Measurements from ENCODE around the gene ERC1.
"Not testable (repeated sequence)": the region's sequence is repeated elsewhere in the genome, so short reads cannot be mapped to it uniquely, and the experiment has no call there.

ERC1 gene

DNA sequence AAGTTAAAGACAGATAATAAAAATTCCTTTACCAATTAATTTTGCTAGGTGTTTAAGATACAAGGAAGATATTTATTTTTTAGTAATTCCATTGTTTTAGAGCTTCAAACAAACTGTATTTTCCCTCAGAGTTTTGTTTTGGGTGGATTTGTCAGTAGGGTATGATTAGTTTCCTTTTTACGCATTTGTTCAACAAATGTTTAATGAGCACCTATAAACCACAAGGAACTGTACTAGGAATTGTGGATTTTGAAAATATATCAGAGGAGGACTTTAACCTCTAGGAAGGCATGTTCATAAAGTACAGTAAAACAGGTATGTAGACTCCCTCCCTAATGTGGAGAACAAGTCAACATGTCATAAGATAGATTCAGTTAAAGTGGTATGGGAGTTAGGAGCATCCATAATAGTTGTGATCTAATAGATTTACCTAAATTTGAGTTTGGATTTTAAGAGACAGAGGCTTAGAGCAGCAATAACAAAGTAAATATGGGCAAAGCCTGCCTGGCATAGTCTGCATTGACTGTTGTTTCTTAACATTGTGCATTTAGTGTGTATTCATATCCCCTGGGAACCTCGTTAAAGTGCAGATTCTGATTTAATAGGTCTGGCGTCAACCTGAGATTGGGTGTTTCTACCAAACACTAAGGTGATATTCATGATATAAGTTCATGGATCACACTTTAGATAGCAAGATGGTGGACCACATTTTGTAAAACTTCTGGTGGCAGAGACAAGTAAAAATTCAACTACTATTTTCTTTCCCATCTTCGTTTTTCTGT, 232.0 kb downstream of the ERC1 start:
- DNase-seq (ENCODE audit: low spot score): no peak

DNA sequence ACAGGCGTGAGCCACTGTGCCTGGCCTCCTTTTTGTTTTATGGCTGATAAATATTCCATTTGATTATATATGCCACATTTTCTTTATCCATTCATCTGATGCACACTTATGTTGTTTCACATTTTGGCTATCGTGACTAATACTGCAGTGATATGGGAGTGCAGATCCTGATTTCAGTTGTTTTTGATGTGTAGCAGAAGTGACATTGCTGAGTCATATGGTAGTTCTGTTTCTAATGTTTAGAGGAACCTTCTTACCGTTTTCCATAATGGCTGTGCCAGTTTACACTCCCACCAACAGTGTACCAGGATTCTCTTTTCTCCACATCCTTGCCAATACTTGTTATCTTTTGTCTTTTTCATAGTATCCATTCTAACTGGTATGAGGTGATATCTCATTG, 235.9 kb downstream of the ERC1 start:
- no peak for DNase-seq (ENCODE audit: low spot score)

DNA sequence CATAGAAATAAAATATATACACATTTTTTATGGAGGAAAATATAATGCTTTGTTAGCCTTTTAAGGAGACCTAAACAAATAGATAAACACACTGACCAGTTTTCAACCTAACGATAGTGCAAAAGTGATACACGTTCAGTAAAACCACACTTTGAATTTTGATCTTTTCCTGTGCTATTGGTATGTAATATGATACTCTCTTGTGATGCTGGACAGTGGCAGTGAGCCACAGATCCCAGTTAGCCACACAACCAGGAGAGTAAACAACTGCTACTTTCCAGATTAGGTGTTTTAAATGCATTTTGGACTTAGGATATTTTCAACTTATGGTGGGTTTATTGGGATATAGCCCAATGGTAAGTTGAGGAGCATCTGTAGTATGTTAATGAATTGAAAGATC, 243.1 kb downstream of the ERC1 start:
- DNase-seq (ENCODE audit: low spot score): no peak

DNA sequence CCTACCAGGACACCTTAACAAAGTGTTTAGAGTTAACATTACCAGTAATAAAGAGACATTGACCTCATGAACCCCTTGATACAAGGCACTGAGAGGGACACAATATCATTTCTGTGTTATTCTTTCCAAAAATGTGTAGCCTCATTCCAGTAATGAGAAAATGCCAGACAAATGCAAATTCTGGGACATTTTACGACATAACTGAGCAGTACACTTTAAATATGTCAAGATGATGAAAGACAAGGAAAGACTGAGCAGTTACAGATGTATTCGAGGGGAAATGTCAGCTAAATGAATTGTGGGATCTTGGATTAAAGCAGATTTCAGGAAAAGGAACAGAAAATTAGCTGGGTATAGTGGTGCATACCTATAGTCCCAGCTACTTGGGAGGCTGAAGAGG, 255.6 kb downstream of the ERC1 start:
- no peak for DNase-seq (ENCODE audit: low spot score)

DNA sequence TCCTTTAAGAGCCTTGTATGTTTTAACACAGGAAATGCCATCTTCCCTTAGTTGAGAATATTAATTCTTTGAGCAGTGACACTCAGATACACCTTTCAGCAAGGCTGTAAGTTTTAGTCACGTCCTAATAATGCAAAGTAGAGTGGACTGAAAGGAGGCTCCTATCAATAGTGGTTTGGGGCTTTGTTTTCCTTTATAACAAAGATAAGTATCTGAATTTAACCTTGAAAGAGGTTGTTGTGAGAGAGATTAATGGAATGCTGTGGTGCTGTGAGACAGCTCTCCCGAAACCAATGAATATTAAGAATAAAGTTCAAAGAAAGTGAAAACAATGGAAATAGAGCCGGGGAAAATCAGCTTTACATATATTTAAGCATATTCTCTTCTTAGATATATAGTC, 259.6 kb downstream of the ERC1 start:
- no peak for DNase-seq (ENCODE audit: low spot score)

DNA sequence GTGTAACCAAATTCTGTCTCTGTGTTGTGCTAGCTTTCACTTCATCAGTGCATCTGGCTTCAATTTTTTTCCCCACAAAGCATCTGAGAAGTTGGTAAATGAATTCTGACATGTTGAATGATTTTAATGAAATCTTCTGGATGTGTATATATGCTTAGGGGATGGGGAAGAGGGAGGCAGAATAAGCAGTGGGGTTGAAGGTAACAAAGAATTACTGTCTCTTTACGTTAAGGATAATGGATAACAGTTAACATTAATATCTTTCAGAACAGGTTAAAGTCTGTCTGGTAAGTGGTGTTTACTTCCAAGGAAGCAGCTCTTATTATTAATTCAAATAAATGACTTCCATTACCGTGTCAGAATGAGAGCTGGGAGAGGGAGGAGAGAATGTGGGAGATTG, 261.7 kb downstream of the ERC1 start:
- no peak for DNase-seq (ENCODE audit: low spot score)

DNA sequence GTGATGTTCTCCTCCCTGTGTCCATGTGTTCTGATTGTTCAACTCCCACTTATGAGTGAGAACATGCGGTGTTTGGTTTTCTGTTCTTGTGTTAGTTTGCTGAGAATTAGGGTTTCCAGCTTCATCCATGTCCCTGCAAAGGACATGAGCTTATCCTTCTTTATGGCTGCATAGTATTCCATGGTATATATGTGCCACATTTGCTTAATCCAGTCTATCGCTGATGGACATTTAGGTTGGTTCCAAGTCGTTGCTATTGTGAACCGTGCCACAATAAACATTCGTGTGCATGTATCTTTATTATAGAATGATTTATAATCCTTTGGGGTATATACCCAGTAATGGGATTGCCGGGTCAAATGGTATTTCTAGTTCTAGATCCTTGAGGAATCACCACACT, 264.1 kb downstream of the ERC1 start:
- not testable (repeated sequence) for DNase-seq (ENCODE audit: low spot score)

DNA sequence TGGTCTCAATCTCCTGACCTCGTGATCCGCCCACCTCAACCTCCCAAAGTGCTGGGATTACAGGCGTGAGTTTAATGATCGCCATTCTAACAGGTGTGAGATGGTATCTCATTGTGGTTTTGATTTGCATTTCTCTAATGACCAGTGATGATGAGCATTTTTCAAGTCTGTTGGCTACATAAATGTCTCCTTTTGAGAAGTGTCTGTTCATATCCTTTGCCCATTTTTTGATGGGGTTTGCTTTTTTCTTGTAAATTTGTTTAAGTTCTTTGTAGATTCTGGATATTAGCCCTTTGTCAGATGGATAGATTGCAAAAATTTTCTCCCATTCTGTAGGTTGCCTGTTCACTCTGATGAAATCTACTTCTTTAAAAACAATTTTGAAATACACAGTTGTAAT, 264.8 kb downstream of the ERC1 start:
- not testable (repeated sequence) for DNase-seq (ENCODE audit: low spot score)

DNA sequence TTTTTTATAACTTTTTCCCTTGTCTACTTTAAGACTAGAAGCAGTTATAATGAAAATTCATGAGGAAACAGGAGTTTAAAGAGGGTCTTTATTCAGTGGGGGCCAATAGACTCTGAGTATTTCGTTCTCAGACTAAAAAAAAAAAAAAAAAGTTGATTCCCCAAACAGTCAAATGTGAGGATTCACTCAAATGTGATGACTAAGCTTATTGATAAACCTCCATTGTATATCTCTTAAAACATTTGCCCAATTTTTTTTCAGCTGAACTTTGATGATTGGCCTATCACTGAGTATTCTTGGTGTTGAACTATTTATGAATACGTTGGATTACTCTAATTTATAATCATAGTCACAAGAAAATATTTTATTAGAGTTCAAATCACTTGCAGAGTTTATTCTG, 265.3 kb downstream of the ERC1 start:
- no peak for DNase-seq (ENCODE audit: low spot score)

DNA sequence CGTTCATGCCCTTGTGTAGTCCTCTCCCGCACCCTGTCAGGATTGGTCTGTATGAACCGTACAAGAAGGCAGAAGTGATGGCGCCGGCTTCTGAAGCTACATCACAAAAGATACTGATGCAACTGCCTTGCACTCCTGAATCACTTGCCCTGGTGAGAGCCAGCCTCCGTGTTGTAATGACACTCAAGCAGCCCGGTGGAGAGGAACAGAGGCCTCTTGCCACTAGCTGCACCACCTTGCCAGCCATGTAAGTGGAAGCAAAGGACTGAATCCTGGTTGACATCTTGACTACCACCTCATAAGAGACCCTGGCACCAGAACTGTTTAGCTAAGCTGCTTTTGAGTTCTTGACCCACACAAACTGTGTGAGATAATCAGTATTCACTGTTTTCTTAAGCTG, 266.0 kb downstream of the ERC1 start:
- no peak for DNase-seq (ENCODE audit: low spot score)

DNA sequence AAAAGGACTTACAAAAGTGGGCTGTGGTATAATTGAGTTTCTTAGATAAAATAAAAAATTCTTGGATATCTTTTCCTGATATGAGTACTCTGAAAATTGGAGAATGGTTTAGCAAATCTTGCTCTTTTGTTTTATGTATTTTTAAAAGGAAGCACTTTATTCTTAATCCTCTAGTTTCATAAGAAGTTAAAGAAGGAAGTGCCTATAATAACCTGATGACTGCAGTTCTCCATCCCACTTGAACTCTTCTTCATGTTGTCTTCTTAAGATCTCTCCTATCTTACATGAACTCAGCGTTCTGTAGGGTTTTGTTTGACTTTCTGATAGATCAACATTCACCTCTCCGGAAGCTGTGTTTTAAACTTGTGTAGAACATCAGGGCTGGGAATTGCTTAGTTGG, 271.0 kb downstream of the ERC1 start:
- DNase-seq (ENCODE audit: low spot score): no peak

DNA sequence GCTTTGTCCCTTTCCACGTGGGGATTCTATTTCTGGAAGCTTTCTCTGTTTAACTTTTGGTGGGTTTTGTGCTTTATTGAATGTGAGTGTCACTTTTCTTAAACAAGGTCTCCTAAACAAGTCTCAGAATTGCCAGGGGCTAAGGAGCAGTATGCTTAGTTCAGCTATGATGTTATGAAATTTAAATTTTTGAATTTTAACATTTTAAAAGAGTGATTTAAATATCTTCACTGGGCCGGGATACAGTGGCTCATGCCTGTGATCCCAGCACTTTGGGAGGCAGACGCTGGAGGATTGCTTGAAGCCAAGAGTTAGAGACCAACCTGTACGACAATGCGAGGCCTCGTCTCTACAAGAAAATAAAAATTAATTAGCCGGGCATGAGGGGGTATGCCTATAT, 276.2 kb downstream of the ERC1 start:
- DNase-seq (ENCODE audit: low spot score): no peak

DNA sequence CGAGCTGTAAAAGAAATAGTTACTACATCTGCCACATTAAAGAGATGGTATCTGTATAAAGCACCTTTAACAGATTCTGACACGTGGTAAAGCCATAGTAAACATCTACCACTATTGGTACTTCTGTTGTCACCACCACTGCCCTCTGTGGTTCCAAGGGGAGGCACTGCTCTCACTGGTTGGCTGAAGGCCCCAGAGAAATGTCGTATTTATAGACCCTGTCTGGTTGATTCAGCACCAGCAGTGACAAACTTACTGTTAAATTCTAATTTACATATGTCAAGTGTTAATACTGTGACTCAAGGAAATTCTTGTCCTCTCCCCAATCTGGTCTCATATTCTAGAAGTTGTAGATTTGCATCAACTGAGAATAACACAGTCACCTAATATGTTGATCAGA, 281.1 kb downstream of the ERC1 start:
- no peak for DNase-seq (ENCODE audit: low spot score)

DNA sequence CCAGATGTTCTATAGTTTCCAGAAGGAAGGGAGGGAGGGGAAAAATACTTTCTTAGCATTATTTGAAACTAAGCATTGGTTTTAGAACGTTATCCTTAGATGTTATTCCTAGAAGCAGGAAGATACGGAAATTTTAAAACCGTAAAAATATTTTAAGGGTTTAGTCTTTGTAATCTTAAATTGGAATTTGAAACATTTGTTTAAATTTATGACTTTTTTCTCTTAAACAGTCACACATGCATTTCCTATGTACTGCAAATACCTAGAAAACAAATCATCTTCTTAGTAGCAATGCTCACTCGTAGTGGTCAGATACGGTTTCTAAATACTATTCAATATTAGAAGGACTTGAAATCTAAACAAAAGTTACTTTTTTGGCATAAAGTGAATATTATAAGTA, 282.0 kb downstream of the ERC1 start:
- DNase-seq (ENCODE audit: low spot score): no peak

DNA sequence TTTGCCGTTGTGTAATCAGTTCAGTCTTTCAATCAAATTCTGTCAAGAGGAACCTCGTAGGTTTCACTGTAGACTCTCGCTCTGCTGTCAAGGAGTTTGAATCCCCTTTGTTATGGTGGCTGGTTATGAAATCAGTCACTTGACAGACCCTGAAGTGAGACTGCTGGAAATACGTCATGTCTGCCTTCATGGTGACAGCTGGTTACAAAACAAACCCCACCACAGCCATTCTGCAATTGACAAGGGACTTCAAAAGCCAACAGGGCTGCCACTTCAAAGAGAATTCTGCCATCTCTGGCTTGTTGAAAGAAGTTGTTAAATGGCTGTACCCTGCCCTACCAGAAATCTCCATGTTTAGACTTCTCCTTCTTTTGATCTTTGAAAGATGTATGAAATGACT, 286.9 kb downstream of the ERC1 start:
- DNase-seq (ENCODE audit: low spot score): peak; percentile 26

DNA sequence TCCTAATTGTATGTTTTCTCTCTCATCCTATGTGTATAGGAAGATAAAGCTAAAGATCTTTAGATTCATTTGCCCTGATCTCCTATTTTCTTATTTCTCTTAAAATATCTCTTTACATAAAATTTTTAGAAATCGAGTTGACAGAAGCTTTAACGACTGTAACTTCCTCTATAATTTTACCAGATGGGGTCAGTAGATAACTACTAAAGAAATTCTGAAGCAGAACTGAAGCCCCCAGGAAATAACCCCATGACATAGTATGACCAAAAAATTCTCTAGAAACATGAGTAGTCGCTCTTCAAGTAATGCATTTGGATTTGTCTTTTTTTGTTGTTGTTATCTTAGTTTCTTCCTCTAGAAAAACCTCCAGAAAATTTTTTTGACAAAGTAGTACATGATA, 288.0 kb downstream of the ERC1 start:
- no peak for DNase-seq (ENCODE audit: low spot score)

DNA sequence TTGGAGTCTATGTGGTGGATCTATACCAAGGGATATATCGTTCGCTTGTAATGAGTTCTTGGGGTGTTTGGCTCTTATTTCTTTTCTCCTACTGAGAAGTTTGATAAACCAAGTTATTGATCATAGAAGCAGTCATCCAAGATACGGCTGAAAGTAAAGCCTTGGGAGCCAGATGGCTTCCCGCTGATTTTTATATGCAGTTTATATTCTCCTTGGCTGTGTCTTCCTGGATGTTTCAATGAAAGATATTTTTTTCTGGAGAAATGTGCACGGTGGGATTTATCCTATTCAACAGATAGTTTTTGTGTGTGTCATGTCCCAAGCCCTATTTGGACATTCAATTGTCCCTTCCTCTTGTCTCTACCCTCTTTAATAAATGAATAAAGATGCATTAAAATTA, 289.0 kb downstream of the ERC1 start:
- DNase-seq (ENCODE audit: low spot score): no peak

DNA sequence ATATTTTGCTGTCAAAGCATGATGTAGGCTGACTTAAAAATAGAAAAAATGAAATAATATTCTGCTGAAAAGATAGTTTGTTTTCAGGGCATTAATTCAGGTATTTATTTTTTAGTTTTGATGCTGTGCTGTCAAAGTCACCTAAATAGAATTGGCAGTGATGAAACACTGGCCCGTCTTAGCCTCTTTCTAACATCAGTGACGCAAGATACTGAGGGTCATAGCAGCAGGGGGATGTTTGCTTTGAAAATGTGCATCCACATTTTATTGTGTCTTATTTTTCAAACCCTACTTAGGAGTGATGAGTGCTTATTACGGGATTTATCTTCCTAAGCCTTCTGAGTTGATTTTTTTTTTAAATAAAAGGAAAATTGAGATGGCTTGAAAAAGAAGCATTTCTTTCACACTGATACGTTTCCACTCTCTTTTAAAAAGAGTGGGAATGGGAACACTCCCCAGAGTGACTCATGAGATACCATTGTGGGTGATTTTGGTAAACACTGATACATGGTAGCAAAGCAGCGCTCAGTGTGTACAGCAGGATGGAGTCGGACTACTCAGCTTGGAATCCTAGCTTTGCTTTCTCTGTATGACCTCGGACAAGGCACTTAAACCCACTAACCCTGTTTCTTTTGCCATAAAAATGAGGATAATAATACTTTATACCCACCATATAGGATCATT, 290.8 kb downstream of the ERC1 start:
- DNase-seq (ENCODE audit: low spot score): no peak

DNA sequence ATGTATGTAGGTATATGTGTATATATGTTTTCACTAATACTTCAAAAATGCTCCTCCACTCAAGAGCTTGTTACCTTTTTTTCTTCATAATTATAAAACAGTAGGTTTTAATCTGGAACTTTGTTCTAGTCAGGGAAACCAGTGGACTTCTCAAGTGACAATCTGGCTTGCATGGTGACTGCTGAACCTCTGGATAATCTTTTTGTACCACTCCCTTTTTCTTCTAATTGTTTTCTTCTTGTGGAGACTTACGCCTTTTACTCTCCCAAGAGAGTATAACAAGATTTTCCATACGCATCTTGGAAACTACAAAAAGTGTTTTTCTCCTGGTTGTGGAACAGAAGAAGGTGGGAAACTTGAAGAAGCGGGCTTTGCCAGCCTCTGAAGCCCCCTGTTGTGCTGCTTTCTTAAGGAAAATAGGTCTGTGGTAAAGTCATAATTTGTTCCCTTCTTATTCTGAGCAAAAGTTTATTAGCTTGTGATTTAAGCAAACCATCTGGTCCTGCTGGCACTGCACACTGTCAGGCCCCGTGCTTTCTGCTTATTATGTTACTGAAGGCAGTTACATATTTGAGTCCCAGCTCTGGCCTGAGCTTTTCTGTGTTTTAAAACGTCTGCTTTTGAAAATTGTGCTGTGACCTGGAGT, 291.8 kb downstream of the ERC1 start:
- DNase-seq (ENCODE audit: low spot score): no peak

DNA sequence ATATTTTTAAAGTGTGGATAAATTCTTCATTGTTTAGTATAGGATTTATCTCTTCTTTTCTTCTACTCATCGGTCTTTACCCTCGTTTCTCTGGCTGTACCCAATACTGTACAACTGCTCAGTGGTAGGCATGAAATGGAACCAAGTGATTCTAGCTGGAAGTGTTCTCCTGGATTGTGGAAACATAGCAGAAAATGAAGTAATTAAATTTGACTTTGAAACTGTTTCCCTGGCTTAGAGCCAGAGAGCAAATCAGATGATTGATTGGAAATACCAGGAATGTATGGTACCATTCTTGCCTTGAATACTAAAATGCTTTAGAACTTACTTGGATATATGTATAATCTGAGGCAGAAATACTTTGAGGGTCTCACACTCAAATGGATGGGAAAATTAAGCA, 292.3 kb downstream of the ERC1 start:
- DNase-seq (ENCODE audit: low spot score): no peak

DNA sequence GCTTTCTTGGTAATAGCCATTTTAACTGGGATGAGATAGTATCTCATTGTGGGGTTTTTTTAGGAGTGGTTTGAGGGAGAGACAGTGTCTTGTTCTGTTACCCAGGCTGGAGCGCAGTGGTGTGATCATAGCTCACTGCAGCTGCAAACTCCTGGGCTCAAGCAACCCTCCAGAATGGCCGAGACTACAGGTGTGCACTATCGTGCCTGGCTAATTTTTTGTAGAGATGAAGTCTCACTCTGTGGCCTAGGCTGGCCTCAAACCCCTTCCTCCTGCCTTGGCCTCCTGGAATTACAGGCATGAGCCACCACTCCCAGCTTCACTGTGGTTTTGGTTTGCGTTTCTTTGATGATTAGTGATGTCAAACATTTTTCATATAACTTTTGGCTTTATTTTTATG, 293.6 kb downstream of the ERC1 start:
- no peak for DNase-seq (ENCODE audit: low spot score)

DNA sequence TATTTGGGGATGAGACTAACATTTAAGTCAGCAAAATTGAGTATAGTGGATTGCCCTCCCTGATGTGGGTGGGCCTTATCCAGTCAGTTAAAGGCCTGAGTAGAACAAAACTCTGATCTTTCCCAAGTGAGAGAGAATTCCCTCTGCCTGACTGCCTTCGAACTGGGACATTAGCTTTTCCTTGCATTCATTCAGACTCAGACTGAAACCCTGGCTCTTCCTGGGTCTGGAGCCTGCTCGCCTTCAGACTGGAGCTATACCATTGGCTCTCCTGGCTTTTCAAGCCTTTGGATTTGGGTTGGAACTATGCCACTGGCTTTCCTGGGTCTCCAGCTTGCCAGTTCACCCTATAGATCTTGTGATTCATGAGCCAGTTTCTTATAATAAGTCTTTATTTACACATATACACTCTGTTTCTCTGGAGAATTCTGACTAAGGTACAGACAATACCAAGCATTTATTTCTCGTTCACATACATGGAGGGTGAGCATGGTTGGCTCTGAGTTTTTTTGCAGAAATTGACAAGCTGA, 296.5 kb downstream of the ERC1 start:
- DNase-seq (ENCODE audit: low spot score): no peak

DNA sequence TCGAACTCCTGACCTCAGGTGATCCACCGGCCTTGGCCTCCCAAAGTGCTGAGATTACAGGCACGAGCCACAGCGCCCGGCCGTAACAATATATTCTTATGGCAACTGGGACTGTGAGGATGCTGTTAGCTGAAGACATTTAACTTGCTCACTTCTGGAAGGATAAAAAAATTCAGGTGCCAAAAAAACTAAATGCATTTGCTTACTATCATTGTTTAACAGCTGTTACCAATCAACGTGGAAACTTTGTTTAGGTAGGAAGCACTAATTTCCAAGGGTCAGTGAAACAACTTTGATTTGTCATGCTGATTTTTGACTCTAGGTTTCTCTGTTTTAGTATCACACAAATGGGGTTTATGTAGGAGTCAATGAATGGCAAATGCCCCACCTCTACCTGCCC, 297.3 kb downstream of the ERC1 start:
- DNase-seq (ENCODE audit: low spot score): no peak

Measured in CD4-positive, alpha-beta T cell treated with Interleukin-2 at 100 ng/mL for 4 hours (primary cell).